Activated CD8-positive, alpha-beta T cell treated with anti-CD3 and anti-CD28 coated beads for 36 hours (primary cell): ENCODE results near the gene PKDCC. TPM values are rescaled to one million over a fixed set of nuclear protein-coding genes. Genes with fewer than 3 reads are reported as not detected.
"Not testable (repeated sequence)": the region's sequence is repeated elsewhere in the genome, so short reads cannot be mapped to it uniquely, and the experiment has no call there.

Experiments used
- ATAC-seq: fragments of 200-7000 bp; cut with Tn5 transposase; one replicate; pipeline ENCODE4 v1.10.0; 2021; ENCODE audit warnings: mild to moderate bottlenecking, moderate library complexity
- CTCF ChIA-PET: fragments of 350-600 bp; sonication (Branson Sonifier 250); formaldehyde crosslinking; loops from one replicate; lab custom pipeline; 2021; ENCODE audit warnings: antibody characterized with exemption; lab: Charles Lee
- POLR2A ChIA-PET: fragments of 350-600 bp; sonication (Branson Sonifier 250); formaldehyde crosslinking; loops from one replicate; lab custom pipeline; 2021; ENCODE audit warnings: antibody characterized with exemption; lab: Charles Lee
- DNase-seq: peaks from one replicate; pipeline ENCODE4 v3.0.0-alpha.2; 2020
- H3K27ac Mint-ChIP-seq: one replicate; pipeline ENCODE4 v1.8.0; 2021; ENCODE audit warnings: mild to moderate bottlenecking, mixed read lengths
- H3K27me3 Mint-ChIP-seq: one replicate; pipeline ENCODE4 v1.8.0; 2021; ENCODE audit warnings: mixed read lengths
- H3K36me3 Mint-ChIP-seq: one replicate; pipeline ENCODE4 v1.8.0; 2021; ENCODE audit warnings: low read depth, mixed read lengths
- H3K4me1 Mint-ChIP-seq: one replicate; pipeline ENCODE4 v1.8.0; 2021; ENCODE audit warnings: low read depth, mixed read lengths
- H3K4me3 Mint-ChIP-seq: one replicate; pipeline ENCODE4 v1.8.0; 2021; ENCODE audit warnings: mild to moderate bottlenecking, moderate library complexity, mixed read lengths
- H3K9me3 Mint-ChIP-seq: one replicate; pipeline ENCODE4 v1.8.0; 2021; ENCODE audit warnings: mixed read lengths
- intact Hi-C: fragments of 100-400 bp; cut with micrococcal nuclease; formaldehyde crosslinking; loops from one replicate; pipeline ENCODE4 v1.10.0; 2022
- total RNA-seq, 2 experiments: library from RNA; stranded (reverse); gene quantifications; one replicate each; pipeline ENCODE4 v1.2.3, GENCODE V29; 2021
- TF ChIP-seq, protein P1 (sequence below): fragments of 200-600 bp; IDR thresholded peaks from one replicate; pipeline ENCODE4 v1.8.0; 2022; ENCODE audit warnings: antibody characterized with exemption, mild to moderate bottlenecking

The PKDCC gene
- total RNA-seq, 2 experiments from 2014 or later, result not detected

DNA sequence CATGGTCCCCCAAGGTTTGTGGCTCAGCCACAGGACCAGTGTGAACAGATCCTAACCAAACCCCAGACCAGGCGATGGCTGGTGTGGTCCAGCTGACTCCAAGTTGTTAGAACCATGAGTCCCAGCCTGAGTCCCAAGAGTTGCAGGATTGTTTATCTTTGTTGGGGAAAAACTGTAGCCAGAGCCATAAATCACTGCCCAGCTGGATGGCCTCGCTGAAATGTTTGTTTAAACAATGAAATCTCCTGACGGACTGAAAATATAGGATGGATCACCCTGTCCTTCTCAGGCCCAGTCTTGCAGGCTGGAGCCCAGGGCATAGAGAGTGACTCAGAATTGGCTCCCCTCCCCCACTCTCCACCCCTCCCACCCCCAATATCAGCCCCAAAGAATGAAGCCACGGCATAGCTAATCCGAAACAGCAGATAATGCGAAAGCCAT, 36.4 kb downstream of the PKDCC start:
- TF ChIP-seq, protein P1, sequence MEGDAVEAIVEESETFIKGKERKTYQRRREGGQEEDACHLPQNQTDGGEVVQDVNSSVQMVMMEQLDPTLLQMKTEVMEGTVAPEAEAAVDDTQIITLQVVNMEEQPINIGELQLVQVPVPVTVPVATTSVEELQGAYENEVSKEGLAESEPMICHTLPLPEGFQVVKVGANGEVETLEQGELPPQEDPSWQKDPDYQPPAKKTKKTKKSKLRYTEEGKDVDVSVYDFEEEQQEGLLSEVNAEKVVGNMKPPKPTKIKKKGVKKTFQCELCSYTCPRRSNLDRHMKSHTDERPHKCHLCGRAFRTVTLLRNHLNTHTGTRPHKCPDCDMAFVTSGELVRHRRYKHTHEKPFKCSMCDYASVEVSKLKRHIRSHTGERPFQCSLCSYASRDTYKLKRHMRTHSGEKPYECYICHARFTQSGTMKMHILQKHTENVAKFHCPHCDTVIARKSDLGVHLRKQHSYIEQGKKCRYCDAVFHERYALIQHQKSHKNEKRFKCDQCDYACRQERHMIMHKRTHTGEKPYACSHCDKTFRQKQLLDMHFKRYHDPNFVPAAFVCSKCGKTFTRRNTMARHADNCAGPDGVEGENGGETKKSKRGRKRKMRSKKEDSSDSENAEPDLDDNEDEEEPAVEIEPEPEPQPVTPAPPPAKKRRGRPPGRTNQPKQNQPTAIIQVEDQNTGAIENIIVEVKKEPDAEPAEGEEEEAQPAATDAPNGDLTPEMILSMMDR, result no peak
- Mint-ChIP-seq H3K4me1 (peaks cover 8% of the 10 kb centered on the region), H3K36me3 (no peaks in the 10 kb centered on the region), H3K27ac (no peak overlapping the region), H3K9me3 (no peaks in the 10 kb centered on the region), H3K4me3 (no peak overlapping the region), H3K27me3 (peaks cover 3% of the 10 kb centered on the region)
- intact Hi-C loops, result no loop called here
- ATAC-seq (no peak), DNase-seq (no peak)
- ChIA-PET CTCF (interaction anchor here (1.5 to 14.2 kb wide), 4 partner anchors 213 to 244 kb away, joined by 4 to 361 read pairs (median 14); no protein-coding TSS in a partner anchor), POLR2A (no interaction called here)

DNA sequence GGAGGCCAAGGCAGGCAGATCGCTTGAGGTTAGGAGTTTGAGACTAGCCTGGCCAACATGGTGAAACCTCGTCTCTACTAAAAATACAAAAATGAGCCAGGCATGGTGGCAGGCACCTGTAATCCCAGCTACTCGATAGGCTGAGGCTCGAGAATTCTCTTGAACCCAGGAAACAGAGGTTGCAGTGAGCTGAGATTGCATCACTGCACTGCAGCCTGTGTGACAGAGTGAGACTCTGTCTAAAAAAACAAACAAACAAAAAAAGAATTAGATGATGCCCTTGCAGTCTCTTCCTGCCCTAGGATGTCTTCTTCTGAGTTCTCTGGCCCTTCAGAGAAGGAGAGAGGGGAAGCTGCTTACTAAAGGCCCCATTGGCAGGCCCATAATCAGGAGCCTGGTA, 37.2 kb downstream of the PKDCC start:
- H3K9me3 Mint-ChIP-seq, intact Hi-C loops, H3K27ac Mint-ChIP-seq, H3K4me1 Mint-ChIP-seq, DNase-seq, H3K36me3 Mint-ChIP-seq, ATAC-seq, H3K27me3 Mint-ChIP-seq, H3K4me3 Mint-ChIP-seq: not testable (repeated sequence)
- ChIA-PET POLR2A (interaction anchor here (1.3 kb wide), 1 partner anchor 215 kb away, joined by 3 read pairs; no protein-coding TSS in a partner anchor), CTCF (interaction anchor here (0.6 to 14.2 kb wide), 4 partner anchors 214 to 243 kb away, joined by 3 to 361 read pairs (median 58); no protein-coding TSS in a partner anchor)

- H3K36me3 Mint-ChIP-seq, result no peaks in the 10 kb centered on the region
- ChIA-PET CTCF (interaction anchor here (0.6 to 14.2 kb wide), 41 partner anchors 8 to 258 kb away, joined by 3 to 361 read pairs (median 4); no protein-coding TSS in a partner anchor), POLR2A (interaction anchor here (1.3 kb wide), 1 partner anchor 216 kb away, joined by 3 read pairs; no protein-coding TSS in a partner anchor)
- ATAC-seq (peak; percentile 17), DNase-seq (no peak)
- peaks cover 8% of the 10 kb centered on the region for H3K4me1 Mint-ChIP-seq
- intact Hi-C loops, result loop anchor here (1.0 to 2.0 kb wide), 2 partner anchors 217 to 245 kb away; no protein-coding TSS in a partner anchor
- H3K9me3 Mint-ChIP-seq, result no peaks in the 10 kb centered on the region
- no peak overlapping the region for H3K27ac Mint-ChIP-seq
- TF ChIP-seq, protein P1, result no peak
- no peaks in the 10 kb centered on the region for H3K27me3 Mint-ChIP-seq
- no peak overlapping the region for H3K4me3 Mint-ChIP-seq
Observed at GRCh38 chr2:42085706-42086487, 38.1 kb downstream of the PKDCC start.

DNA sequence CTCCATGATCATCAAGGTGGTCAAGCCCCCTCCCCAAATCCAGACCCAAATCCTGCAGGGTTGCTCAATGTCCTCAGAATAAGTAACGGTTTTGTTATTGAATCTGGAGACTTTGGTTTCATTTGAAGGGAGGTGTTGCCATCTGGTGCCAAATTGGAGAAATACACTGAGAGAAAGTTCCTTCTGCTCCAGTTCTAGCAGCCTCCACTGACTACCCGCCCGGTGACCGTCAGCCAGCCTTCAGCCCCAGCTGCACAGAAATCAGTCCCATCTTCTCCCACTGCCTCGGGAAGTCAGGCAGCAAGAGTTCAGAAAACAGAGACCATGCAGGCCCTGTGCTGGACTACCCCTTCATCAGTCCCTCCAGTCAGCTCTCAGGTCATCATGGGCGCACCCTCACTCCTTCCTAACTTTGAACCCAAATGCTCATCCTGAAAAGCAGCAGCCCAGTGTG, 38.7 kb downstream of the PKDCC start:
- peak; percentile 50 for DNase-seq

More for the DNA sequence above, 38.7 kb downstream of the PKDCC start:
- intact Hi-C loops, result loop anchor here (1.0 to 2.0 kb wide), 2 partner anchors 217 to 246 kb away; no protein-coding TSS in a partner anchor
- ATAC-seq, result peak; percentile 75
- Mint-ChIP-seq H3K27ac (no peak overlapping the region), H3K4me1 (peaks cover 8% of the 10 kb centered on the region), H3K36me3 (no peaks in the 10 kb centered on the region), H3K9me3 (no peaks in the 10 kb centered on the region), H3K4me3 (no peak overlapping the region), H3K27me3 (no peaks in the 10 kb centered on the region)
- TF ChIP-seq, protein P1, result peak; percentile 83
- ChIA-PET POLR2A (interaction anchor here (1.3 kb wide), 1 partner anchor 217 kb away, joined by 3 read pairs; no protein-coding TSS in a partner anchor), CTCF (interaction anchor here (0.6 to 14.2 kb wide), 46 partner anchors 9 to 265 kb away, joined by 3 to 361 read pairs (median 4); no protein-coding TSS in a partner anchor)
